Measurements from ENCODE around the gene SLC5A10. TPM values are rescaled to one million over a fixed set of nuclear protein-coding genes. Genes with fewer than 3 reads are reported as not detected.

Gene SLC5A10
- total RNA-seq, 1 experiment from 2014 or later = 0.17 TPM

GRCh38 chr17:18978050-18978449 lies 26.1 kb downstream of the SLC5A10 start:
- DNase-seq = no peak
- H3K4me1 ChIP-seq (replicated peaks; ENCODE audit: insufficient read depth) = peaks cover 12% of the 10 kb centered on the region
- no peaks in the 10 kb centered on the region for H3K27me3 ChIP-seq (ENCODE audit: insufficient read depth, low read depth)
- CTCF ChIA-PET = no interaction called here
- no peak for TF ChIP-seq EZH2 (IDR thresholded peaks at IDR 0.05; ENCODE audit: low read depth)
- TF ChIP-seq, protein P1, sequence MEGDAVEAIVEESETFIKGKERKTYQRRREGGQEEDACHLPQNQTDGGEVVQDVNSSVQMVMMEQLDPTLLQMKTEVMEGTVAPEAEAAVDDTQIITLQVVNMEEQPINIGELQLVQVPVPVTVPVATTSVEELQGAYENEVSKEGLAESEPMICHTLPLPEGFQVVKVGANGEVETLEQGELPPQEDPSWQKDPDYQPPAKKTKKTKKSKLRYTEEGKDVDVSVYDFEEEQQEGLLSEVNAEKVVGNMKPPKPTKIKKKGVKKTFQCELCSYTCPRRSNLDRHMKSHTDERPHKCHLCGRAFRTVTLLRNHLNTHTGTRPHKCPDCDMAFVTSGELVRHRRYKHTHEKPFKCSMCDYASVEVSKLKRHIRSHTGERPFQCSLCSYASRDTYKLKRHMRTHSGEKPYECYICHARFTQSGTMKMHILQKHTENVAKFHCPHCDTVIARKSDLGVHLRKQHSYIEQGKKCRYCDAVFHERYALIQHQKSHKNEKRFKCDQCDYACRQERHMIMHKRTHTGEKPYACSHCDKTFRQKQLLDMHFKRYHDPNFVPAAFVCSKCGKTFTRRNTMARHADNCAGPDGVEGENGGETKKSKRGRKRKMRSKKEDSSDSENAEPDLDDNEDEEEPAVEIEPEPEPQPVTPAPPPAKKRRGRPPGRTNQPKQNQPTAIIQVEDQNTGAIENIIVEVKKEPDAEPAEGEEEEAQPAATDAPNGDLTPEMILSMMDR (conservative IDR thresholded peaks at IDR 0.05) = no peak
- no peaks in the 10 kb centered on the region for H3K9me2 ChIP-seq (ENCODE audit: insufficient read depth)
- H3F3A ChIP-seq (ENCODE audit: insufficient read depth, low read depth) = peaks cover 10% of the 10 kb centered on the region; the same call in 1 of the 2 replicates
- no TSS peak for BruUV-seq (replicated peaks)
- intact Hi-C loops (cut with micrococcal nuclease; ENCODE audit: unreplicated experiment) = no loop called here
- no peaks in the 10 kb centered on the region for H3K79me2 ChIP-seq (ENCODE audit: low read depth)
- H3K9me3 ChIP-seq (ENCODE audit: insufficient read depth, low read depth) = no peaks in the 10 kb centered on the region
- POLR2A ChIA-PET (ENCODE audit: unreplicated experiment) = no interaction called here
- no peak overlapping the region for H3K4me3 ChIP-seq
- no peak overlapping the region for H3K4me2 ChIP-seq
- peaks cover 9% of the 10 kb centered on the region for H4K20me1 ChIP-seq (ENCODE audit: insufficient read depth)
- H2AFZ ChIP-seq = no peak overlapping the region
- no peak overlapping the region for H3K27ac ChIP-seq
- peaks cover 11% of the 10 kb centered on the region; the same call in 1 of the 2 replicates for H3K36me3 ChIP-seq (ENCODE audit: low read depth)

- Histone ChIP-seq H3K9me2 (ENCODE audit: insufficient read depth) (no peaks in the 10 kb centered on the region), H3K4me1 (replicated peaks; ENCODE audit: insufficient read depth) (peaks cover 12% of the 10 kb centered on the region), H3K27ac (no peak overlapping the region), H3K27me3 (ENCODE audit: insufficient read depth, low read depth) (no peaks in the 10 kb centered on the region), H3F3A (ENCODE audit: insufficient read depth, low read depth) (peaks cover 10% of the 10 kb centered on the region; the same call in 1 of the 2 replicates), H3K4me3 (no peak overlapping the region), H3K4me2 (no peak overlapping the region), H2AFZ (no peak overlapping the region), H3K79me2 (ENCODE audit: low read depth) (no peaks in the 10 kb centered on the region), H3K36me3 (ENCODE audit: low read depth) (peaks cover 11% of the 10 kb centered on the region; the same call in 1 of the 2 replicates), H3K9me3 (ENCODE audit: insufficient read depth, low read depth) (no peaks in the 10 kb centered on the region), H4K20me1 (ENCODE audit: insufficient read depth) (peaks cover 9% of the 10 kb centered on the region)
- DNase-seq = no peak
- ChIA-PET POLR2A (ENCODE audit: unreplicated experiment) (no interaction called here), CTCF (no interaction called here)
- TF ChIP-seq, protein P1 (conservative IDR thresholded peaks at IDR 0.05) = no peak
- no peak for TF ChIP-seq EZH2 (IDR thresholded peaks at IDR 0.05; ENCODE audit: low read depth)
- BruUV-seq (replicated peaks) = no TSS peak
- intact Hi-C loops (cut with micrococcal nuclease; ENCODE audit: unreplicated experiment) = no loop called here
Observed at GRCh38 chr17:18978655-18979054, 26.7 kb downstream of the SLC5A10 start.

GRCh38 chr17:18980682-18981334 lies 28.8 kb downstream of the SLC5A10 start:
- ChIA-PET CTCF (no interaction called here), POLR2A (ENCODE audit: unreplicated experiment) (no interaction called here)
- Histone ChIP-seq H3K36me3 (ENCODE audit: low read depth) (peaks cover 11% of the 10 kb centered on the region; the same call in 1 of the 2 replicates), H3K4me2 (no peak overlapping the region), H3K79me2 (ENCODE audit: low read depth) (no peaks in the 10 kb centered on the region), H2AFZ (no peak overlapping the region), H3K4me1 (replicated peaks; ENCODE audit: insufficient read depth) (peaks cover 12% of the 10 kb centered on the region), H4K20me1 (ENCODE audit: insufficient read depth) (peaks cover 9% of the 10 kb centered on the region), H3F3A (ENCODE audit: insufficient read depth, low read depth) (0 out of 2 replicates have a peak, but pooled peaks cover 7% of the 10 kb centered on the region), H3K9me2 (ENCODE audit: insufficient read depth) (no peaks in the 10 kb centered on the region), H3K27me3 (ENCODE audit: insufficient read depth, low read depth) (no peaks in the 10 kb centered on the region), H3K9me3 (ENCODE audit: insufficient read depth, low read depth) (no peaks in the 10 kb centered on the region), H3K27ac (no peak overlapping the region), H3K4me3 (no peak overlapping the region)
- no peak for DNase-seq
- BruUV-seq (replicated peaks) = no TSS peak
- intact Hi-C loops (cut with micrococcal nuclease; ENCODE audit: unreplicated experiment) = no loop called here
- TF ChIP-seq EZH2 (IDR thresholded peaks at IDR 0.05; ENCODE audit: low read depth) = no peak
- TF ChIP-seq, protein P1 (conservative IDR thresholded peaks at IDR 0.05) = no peak
